ENCODE data around the gene SNAI3. TPM values are rescaled to one million over a fixed set of nuclear protein-coding genes. Genes with fewer than 3 reads are reported as not detected.

The SNAI3 gene
- total and polyA plus RNA-seq, 2 donors (not counting 1 experiment from before 2014, with no cell fraction given) = 6.5 to 8.8 TPM

DNA sequence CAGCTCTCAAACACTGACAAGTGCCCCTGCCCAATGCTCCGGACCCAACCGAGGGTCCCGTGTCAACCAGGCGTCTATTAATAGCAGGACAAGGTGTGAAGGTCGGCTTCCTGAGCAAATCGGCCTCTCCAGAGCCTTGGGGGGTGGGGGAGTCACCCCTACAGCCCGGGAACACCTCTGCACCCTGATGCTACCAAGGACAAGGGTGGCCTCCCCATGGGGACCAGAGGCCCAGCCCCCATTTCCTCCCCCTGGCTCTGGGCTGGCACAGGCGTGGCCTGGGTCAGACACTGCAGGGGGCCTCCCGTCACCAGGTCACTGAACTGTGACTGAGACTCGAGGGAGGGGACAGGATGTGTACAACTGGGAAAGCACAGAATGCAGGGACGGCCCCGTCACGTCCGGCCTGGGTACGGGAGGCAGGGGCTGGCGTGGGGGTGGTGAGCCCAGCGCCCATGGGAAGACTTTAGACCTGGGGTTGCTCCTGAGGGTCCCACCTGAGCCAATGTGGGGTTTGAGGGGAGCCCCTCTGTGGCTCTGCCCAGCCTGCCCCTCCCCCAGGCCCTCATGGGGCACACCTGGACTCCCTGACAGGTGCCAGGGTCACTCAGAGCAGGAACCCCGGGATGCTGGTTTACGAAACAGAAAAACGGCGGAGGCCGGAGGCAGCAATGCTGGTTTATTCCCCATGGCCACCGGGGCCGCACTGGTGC, 34.9 kb downstream of the SNAI3 start:
- Mint-ChIP-seq H3K9me3 (ENCODE audit: insufficient read depth) (no peaks in the 10 kb centered on the region), H3K27ac (peak overlapping the region; percentile 98), H3K4me1 (peaks cover 41% of the 10 kb centered on the region), H3K4me3 (peak overlapping the region; percentile 96), H3K27me3 (no peaks in the 10 kb centered on the region)
- Histone ChIP-seq H3K4me1 (ENCODE audit: control insufficient read depth in 2 of 2, insufficient read depth in 2 of 2, low read length in 2 of 2) (peaks cover 45 to 59% of the 10 kb centered on the region in 2 donors), H2AFZ (ENCODE audit: insufficient read depth, low read depth, low read length, poor library complexity, severe bottlenecking) (peak overlapping the region; percentile 59), H3K36me3 (replicated peaks in 1 of 2; ENCODE audit: control extremely low read depth in 1 of 2, control insufficient read depth in 1 of 2, extremely low read depth in 1 of 2, insufficient read depth in 2 of 2, low read length in 1 of 2) (peaks cover 0 to 40% of the 10 kb centered on the region in 2 experiments), H3K9me3 (ENCODE audit: control extremely low read depth in 1 of 3, control insufficient read depth in 2 of 3, insufficient read depth in 1 of 3, low read length in 2 of 3) (no peaks in the 10 kb centered on the region), H3K27ac (ENCODE audit: low read length in 2 of 2) (peak overlapping the region; percentile 98 to 99), H3K4me3 (ENCODE audit: control extremely low read depth in 1 of 5, extremely low read depth in 1 of 5, insufficient read depth in 1 of 5, low read depth in 2 of 5, low read length in 4 of 5) (peak overlapping the region; percentile 58 to 98 (median 92)), H3K27me3 (replicated peaks in 1 of 4; ENCODE audit: control extremely low read depth in 1 of 4, control insufficient read depth in 3 of 4, insufficient read depth in 4 of 4, low read length in 3 of 4) (no peaks in the 10 kb centered on the region), H3K9ac (ENCODE audit: low read length) (peak overlapping the region; percentile 92), H4K20me1 (ENCODE audit: control insufficient read depth, insufficient read depth, low read length, poor library complexity, severe bottlenecking) (peaks cover 49% of the 10 kb centered on the region), H3K79me2 (ENCODE audit: control insufficient read depth, insufficient read depth, low read length) (peaks cover 54% of the 10 kb centered on the region), H3K4me2 (replicated peaks; ENCODE audit: low read depth, low read length, poor library complexity, severe bottlenecking) (peak overlapping the region; percentile 99)
- ChIA-PET POLR2A (interaction anchor here (0.6 to 3.4 kb wide), 7 partner anchors 11 to 152 kb away, joined by 3 to 32 read pairs (median 6); partner anchors contain the start of genes IL17C, MVD and ZC3H18), CTCF (interaction anchor here (1.4 to 2.9 kb wide), 3 partner anchors 18 to 164 kb away, joined by 3 to 6 read pairs (median 4); no protein-coding TSS in a partner anchor)
- ATAC-seq (ENCODE audit: low read depth) (peak; percentile 83), DNase-seq (peak; percentile 93)
- intact Hi-C loops (cut with micrococcal nuclease) = loop anchor here (1.0 kb wide), 9 partner anchors 12 to 520 kb away; partner anchors contain the start of genes CDH15, CTU2, IL17C and MVD
- TF ChIP-seq EZH2 (IDR thresholded peaks at IDR 0.05; ENCODE audit: borderline replicate concordance, insufficient read depth, low read depth, low read length, poor library complexity, severe bottlenecking) (no peak), CTCF (IDR thresholded peaks at IDR 0.05) (no peak)
- 20% methylated on average over 19 of the region's 24 CpGs for WGBS (ENCODE audit: insufficient coverage)

Data from B cell (primary cell).